CD4-positive, alpha-beta T cell treated with Interleukin-1 beta for 1 hour (primary cell): ENCODE results near the gene EEPD1.

Experiments used
- DNase-seq, 2 donors: peaks; one replicate each; pipeline ENCODE4 v3.0.0-alpha.2; 2020 to 2022

The EEPD1 gene

DNA sequence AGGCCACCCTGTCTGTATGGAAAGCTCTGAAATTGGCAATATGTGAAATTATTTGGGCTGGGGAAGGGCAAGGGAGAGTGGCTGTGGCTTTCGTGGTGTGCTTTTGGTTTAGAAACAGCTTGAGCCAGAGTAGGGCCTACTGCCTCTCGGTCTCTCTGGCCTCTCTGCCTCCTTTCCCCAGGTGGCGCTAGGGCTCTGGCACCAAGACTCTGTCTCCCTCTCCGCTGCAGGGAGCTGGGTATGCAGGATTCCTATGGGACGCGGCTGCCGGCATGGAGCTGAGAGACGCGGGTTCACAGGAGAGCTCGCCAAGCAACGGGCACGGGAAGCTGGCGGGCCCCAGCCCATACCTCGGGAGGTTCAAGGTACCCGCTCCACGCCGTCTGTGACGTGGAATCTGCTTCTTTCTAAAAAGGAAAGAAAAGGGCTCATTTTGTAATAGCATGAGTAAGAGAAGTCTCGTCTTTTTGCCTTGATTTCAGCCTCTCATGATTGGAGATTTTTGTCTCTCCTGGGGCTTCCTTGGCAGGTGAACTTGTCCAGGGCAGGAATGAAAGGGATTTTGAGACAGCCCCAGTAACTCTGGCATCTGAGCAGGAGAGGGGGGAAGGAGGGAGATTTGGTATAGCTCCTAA lies 131.5 kb downstream of the EEPD1 start:
- no peak for DNase-seq

DNA sequence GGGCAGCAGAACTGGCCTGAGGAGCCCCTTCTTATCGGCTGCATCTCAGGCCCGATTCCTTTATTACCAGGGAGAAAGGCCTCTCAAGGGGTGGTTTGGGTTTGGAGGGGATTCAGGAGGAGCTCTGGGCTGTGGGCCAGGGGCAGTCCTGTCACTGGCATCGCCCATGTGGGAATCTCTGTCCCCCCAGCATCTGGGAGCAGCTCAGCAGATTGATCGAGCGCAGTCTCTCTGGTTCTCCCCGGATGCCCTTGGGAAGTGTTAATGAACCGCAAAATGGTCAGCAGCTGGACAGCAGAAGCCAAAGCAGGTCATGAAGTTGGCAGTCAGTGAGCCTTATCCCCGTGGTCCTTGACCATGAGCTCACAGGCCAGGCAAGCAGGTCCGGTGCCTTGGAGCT lies 132.2 kb downstream of the EEPD1 start:
- DNase-seq, result no peak

DNA sequence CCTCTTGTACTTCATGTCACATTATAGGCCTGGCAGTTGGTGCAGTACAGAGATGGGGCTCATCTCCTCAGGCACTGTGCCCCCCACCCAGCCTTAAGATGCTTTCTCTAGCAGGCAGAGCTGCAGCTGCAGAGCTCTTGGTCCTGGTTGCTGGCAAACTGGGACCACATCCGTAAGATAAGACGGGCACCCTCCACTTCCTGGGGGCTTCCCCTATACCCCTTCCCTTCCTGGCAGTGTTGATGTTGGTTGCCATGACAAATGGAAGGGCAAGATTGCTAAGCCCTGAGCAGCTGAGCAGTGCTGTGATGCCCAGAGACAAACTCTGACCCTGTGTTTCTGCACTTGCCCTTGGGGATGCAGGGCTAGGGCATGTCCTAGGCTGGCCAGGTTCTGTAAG lies 133.2 kb downstream of the EEPD1 start:
- peak; percentile 75 to 80 for DNase-seq

DNA sequence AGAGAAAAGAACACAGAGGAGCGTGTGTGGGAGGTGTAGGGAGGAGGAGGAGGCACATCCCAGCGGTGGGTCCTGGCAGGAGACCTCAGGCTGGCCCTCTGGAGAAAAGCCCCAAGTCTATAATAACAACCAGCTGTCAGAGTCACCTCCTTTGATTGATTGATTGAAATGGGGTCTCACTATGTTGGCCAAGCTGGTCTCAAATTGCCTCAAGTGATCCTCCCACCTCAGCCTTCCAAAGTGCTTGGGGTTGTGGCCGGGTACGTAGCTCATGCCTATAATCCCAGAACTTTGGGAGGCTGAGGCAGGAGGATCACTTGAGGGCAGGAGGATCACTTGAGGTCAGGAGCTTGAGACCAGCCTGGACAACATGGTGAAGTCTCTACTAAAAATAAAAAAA lies 133.6 kb downstream of the EEPD1 start:
- DNase-seq, result no peak

DNA sequence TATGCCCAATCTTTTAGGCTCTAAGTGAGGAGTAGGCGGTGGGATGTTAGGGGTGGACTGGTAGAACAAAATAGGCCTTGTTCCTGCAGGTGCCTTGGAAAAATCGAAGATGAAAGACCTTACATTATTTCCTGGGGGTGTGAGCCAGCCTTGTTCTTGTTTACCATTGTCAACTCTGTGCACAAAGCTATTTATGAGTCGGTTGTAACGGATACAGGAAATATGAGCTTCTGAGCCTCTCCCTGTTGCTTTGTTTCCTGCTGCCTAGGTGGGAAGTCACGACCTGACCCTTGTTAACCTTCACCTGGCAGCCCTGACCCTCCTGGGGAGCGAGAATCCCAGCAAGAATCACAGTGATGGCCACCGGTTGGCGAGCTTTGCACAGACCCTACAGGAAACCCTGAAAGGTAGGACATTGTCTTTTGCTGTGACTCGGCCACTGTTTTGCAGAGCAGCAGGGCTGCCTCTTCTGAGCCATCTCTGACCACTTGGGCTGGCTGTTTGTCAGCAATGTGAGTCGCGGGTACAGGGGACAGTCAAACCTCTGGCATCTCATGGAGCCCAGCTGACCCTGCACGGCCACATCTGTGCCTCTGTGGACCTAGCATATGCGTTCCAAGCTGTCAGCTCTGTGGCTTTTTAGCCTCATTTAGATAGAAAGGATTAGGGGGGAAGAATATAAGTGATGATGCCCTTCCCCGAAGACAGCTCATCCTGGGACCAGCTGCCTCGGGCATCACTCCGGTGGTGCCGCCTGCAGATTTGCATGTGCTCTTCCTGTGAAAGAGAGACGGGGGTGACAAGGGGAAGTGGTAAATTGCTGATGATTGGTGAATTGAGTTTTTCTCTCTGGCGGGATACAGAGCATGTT lies 134.6 kb downstream of the EEPD1 start:
- peak; percentile 50 to 52 for DNase-seq

DNA sequence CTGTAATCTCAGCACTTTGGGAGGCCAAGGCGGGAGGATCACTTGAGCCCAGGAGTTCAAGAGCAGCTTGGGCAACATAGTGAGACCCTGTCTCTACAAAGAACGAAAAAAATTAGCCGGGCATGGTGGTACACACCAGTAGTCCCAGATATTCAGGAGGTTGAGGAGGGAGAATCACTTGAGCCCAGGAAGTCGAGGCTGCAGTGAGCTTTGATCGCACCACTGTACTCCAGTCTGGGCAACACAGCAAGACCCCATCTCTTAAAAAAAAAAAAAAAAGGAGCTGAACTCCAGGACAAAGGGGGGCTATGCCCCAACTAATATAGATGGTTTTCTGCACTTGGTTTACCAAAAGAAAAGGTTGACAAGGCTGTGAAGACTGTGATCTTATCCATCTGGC lies 135.4 kb downstream of the EEPD1 start:
- DNase-seq, result no peak

DNA sequence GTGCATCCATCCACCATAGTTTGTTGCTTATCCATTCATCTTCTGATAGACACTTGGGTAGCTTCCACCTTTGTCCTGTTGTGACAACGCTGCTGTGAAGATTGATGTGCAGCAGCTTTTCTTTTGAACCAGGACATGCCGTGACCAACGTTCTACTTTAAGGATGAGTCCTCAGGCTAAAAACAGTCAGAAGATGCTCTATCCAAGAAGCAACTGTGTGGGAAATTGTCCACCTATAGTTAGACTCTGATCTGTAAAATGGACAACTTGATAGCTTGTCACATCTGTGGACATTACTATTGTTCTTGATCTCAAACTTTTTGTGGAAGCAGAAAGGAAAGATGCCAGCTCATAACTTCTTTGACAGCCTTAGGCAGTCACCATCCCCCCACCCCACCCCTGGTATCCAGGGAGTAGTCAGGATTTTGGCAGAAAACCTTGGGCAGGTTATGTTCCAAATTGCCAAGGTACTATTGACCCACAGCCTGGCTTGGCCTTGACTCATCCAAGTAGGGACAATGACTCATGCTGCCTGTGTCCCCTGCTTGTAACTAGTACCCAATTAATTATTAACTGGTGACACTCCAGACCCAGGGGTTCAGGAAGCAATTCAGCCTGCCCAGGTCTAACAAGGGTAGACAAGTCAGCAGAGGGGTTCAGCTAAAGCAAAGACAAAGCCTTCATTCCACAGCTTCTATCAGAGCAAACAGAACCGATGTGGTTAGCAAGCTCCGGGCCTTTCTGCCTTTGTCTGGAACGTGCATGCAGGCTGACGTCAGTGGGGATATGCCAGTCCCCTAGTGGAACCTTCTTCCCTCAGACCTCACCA lies 137.0 kb downstream of the EEPD1 start:
- no peak for DNase-seq

DNA sequence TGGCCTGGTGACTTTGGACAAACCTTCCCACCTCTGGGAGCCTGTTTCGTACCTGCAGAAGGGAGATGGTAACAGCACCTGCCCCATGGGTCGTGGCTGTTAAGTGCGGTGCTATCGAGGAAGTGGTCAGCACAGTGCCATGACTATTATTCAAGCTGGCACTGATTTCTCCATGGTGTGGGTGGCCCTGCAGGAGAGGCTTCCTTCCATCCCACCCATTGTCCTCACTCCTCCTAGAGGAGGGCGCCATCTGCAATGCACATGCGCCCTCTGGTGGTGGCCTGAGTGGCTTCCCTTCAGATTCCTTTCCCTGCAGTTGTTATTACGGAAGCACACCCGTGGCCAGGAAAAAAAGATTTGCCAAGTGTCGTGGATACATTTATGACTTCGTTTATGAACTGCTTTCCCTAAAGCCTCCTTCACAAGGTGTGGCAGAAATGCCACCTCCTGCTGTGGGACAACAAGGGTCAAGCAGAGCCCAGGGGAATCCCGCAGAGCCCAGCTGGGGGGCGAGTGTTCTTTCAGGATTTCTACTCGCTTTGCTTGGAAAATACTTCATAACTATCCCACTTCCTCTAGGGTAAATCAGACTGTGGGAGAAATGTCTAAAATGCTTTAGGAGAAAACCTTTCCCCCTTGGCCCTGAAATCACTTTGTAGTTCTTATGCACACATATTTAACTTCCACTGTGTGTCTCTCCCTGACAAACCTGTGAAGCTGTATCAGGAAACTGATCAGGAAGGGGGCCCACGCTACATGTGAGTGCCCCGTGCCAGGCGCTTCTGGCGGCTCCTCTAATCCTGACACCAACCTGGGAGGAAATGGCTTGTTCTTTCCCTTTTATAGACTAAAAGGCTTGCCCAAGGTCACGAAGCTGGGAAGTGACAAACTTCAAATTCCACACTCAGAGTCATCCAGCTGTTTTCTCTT lies 138.6 kb downstream of the EEPD1 start:
- DNase-seq, result peak; percentile 66 to 72

DNA sequence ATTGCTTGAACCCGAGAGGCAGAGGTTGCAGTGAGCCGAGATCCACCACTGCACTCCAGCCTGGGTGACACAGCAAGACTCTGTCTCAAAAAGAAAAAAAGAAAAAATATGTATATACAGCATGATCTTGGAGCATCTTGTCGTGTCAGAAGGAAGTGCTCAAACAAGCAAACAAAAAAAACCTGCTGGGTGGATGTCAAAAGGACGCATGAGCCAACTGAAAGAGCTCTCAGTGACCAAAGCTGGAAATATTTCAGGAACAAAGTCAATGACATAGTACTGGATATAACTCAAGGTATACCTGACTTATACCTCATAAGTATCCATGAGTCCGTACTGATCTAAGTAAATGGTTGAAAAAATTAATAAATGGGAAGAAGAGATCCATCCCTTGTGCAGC lies 142.0 kb downstream of the EEPD1 start:
- DNase-seq, result no peak

DNA sequence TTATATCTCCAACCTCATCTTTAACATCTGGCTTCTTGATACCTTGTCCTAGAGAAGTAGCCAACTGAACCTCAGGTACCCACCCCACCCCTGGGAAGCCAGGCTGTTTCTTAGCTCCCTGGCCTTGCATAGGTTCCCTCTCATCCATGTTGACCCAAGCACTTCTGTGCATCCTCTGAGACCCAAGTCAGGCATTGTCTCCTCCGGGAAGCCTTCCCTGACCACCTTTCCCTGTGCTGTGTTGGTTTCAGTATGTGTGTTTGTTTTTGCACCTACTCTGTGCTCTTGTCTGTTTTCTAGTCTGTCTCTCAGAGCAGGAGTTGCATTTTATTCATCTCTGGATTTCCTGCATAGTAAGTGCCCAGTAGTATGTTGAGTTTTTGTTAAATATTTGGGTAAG lies 143.2 kb downstream of the EEPD1 start:
- DNase-seq, result no peak

DNA sequence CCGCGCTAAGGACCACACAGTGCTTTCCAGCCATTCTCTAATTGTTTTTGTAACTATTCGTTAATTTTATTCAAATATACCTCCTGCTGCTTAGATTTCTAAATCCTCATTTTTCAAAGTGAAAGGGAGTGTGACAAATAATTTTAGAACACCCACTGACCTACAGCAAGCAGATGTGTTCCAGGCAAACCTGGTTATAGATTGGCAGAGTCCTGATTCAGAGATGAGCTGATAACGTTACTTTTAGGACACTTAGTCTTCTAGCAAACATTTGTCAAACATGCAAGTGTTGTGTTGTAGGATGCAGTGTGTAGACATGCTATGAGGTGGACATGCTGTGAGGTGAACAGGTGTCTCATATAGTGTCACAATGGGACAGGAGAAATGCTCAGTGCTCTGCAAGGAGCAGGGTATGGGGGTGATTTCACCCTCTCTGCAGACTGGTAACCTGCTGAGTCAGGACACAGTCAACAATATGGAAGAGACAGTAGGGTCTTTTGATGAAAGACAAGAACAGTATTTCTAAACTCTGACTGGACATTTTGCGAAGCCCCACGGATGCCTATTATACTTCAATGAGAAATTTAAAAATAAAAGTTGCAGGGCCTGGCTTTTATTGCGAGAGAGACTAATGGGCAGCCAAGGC lies 144.4 kb downstream of the EEPD1 start:
- no peak for DNase-seq

DNA sequence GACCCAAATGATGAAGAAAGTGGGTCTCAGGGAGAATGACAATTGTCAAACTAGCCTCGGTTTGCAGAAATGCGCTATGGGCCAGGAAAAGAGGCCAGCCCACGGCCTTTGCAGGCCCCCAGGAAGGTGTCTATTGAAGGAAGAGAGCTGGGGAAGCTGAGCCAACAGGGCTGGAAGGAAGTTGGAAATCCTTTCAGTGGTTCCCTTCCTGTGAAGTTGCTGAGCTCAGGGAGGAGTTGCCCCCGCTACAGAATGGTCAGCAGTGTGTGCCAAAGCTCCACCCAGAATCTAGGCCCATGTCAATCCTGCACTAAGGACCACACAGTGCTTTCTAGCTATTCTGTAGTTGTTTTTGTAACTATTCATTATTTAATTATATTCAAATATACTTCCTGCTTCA lies 145.1 kb downstream of the EEPD1 start:
- DNase-seq, result no peak

DNA sequence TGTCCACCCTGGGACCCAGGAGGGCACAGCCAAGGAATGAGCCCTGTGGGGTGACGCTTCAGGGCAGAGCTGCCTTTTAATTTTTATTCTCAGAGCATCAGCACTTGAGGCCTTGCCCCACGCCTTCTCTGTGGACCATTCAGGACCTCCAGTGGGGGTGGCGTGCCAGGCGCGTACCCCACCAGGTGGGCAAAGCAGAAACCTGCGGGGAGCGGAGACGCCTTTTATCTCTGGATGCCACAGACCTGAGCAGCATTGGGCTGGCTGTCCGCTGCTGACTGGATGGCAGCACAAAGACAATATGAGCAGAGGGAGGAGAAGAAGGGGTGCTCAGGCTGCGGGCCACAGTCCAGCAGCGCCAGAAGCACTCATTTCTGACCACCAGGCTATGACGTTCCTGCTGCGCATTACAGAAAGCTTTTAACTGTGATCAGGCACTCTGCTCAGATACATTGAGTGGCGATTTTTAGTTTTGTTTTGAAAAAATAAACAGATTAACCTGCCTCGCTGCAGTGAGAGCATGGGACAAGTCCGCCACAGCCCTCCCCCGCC lies 146.2 kb downstream of the EEPD1 start:
- no peak for DNase-seq

DNA sequence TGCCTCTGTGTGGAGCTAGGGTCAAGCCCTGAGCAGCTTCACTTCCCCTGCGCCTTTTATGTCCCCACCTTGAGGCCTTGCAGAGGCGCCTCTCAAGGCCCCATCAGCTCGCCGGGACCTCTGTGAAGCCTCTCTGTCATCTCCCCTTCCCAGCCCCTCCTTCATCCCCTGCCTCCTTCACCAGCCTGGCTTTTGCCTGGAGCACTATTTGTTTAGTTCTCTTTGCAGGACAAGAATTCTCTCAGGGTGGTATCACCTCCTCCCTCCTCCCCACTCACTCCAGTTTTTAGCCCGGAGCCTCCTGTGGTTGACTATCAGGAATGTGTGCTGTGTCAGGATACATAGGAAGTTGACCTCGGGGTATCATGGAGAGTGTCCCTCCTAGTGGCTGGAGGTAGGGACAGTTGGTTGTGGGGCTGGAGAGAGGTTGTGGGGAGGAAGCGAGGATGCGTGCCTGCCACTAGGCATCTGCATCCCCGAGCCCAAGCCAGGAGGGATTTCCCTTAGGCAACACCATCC lies 146.8 kb downstream of the EEPD1 start:
- no peak for DNase-seq

DNA sequence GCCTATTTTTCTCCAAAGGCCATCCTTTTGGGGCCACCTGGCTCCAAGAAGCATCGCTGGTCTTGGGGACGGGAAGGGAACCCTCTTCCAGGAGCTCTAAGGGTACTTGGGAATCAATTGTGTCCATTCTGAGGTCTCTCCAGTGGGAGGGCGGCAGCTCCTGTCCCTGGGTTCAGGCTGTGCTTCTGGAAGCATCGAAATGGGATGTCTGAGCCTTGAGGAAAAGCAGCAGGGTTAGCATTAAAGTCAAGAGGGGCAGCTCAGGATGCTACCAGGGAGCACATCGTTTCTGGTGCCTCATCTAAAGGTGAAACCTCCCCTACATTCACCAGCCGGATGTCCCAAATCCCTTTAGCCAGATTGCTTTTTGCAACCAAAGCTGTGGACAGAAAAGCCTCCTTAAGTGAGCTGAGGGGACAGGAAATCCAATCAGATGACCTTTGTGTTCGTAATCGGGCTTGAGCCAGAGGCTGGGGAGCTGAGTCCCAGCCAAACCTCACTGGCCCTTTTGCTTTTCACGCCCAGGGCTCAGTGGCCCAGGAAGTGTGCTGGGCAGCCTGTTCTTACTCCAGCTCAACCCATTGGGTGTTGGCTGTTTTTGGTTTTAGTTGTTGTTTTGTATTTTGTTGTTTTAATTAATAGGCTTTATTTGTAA lies 147.8 kb downstream of the EEPD1 start:
- DNase-seq, result no peak

DNA sequence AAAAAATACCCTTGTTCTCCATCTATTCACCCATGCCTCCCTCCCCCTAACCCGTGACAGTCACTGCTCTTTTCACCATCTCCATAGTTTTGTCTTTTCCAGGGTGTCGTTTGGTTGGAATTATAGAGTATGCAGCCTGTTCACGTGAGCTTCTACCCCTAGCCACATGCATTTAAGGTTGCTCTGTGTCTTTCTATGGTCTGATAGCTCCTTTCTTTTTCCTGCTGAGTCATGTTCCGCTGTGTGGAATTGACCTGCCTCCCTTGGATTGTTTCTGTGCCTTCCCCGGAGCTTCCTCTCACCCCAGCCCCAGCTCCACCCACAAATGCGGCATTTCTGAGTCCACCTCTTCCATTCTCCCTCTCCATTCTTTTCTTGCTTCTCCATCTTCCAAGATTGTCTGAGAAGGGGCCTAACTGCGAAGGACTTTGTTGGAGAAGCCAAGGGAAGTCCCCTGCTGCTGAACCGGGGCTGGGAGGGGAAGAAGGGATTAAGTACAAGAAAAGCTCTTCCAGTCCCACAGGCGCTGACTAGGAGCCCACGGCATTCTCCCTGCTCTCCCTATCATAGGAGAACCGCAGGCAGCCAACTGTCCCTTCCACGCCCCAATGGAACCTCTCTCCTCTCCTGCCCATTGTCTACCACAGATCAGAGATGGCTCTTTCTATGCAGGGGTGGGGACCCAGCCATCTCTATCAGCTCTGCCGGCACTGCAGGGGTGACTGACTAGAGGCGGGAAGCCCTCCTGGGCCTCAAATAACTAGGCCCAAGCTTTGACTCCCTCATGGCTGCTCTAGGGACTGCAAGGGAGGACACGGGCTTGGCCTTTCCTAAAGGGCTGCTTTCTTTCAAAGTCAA lies 149.1 kb downstream of the EEPD1 start:
- DNase-seq, result no peak

DNA sequence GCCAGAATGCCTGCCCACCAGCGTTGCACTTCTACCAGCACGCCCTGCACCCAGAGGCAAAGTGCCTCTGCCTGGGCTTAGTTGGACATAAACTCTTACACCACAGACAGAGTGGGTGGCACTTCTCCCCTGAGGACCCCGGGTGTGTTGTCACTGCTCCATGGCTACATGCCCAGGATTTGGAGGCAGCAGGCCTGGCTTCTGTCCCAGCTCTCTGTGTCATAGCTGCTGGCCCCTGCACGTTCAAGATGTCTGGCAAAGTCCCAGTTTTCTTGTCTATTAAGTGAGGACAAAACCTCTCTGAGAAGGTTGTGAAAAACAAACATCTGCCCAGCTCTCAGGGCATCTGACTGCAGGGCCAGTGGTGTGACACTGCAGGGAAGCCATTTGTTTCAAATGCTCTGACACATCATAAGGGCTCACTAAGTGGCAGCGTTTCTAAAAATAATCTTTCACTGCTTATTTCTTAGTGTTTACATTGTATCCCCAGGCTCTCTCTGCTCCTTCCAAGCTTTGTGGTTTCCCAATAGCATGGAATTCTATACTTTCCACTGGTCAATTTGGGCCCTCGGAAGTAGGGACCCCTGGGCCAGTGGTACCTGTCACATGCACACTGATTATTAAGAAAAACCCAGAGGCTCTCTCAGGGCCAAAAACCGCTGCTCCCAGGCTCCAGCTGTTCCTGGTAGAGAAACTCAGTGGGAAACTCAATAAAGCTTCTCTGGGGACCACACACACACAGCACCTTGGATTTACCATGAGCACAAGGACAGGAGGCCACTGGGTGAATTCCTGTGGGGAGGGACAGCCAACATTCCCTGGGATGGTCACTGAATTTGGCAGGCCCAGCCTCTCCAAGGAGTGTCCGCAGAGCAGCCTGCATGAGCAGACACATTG lies 150.4 kb downstream of the EEPD1 start:
- DNase-seq, result no peak

DNA sequence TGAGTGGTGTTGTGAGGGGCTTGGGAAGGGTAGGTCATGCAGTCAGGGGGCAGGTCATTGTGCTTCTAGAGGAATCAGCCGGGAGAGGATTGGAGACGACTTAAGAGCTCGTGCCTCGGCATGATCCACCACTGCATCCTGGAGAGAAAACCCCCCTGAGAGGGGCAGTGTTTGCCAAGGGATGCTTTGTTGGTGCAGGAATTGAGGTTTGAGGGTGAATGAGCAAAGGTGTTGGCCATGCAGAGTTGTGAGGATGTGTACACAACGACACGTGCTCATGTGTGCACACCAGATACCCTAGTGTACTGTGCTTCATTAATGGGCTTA lies 151.0 kb downstream of the EEPD1 start:
- no peak for DNase-seq

DNA sequence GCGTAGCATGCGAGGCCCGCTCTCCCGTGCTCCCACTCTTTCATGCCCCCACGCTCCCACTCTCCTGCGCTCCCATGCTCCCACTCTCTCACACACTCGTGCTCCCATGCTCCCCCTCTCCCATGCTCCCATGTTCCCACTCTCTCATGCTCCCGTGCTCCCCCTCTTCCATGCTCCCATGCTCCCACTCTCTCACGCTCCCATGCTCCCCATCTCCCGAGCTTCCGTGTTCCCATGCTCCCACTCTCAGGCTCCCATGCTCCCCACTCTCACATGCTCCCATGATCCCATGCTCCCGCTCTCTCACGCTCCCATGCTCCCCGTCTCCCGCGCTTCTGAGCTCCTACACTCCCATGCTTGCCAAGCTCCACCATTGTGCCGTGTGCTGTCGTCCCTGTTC lies 152.2 kb downstream of the EEPD1 start:
- DNase-seq, result no peak
